Mesenteric fat pad (tissue), 1 donor: Measurements from ENCODE around the gene LRP5. TPM values are rescaled to one million over a fixed set of nuclear protein-coding genes. Genes with fewer than 3 reads are reported as not detected.

Experiments used
- DNase-seq: peaks from one replicate; pipeline ENCODE4 v3.0.0-alpha.2; 2020; ENCODE audit warnings: low spot score
- long read RNA-seq: library from polyadenylated mRNA; unstranded; transcript quantifications from one replicate; pipeline ENCODE4 v2.0.0, GENCODE V29; 2020
- total RNA-seq: library from RNA; stranded (reverse); fragmentation: NEBNext Ultra II Directional; extraction: Animal tissue kit (Norgen Biotek cat#: 25700); gene quantifications from one replicate; pipeline ENCODE4 v1.2.1, GENCODE V29; 2021
- donor health status: DM: yes; HTN: yes; CAD: no.

LRP5 gene
- 59.9 TPM for total RNA-seq
- long read RNA-seq, partial matches to known transcripts = 17 of 21 reads
- long read RNA-seq, other reads (novel, unspliced or antisense) = 4 of 21 reads

DNA sequence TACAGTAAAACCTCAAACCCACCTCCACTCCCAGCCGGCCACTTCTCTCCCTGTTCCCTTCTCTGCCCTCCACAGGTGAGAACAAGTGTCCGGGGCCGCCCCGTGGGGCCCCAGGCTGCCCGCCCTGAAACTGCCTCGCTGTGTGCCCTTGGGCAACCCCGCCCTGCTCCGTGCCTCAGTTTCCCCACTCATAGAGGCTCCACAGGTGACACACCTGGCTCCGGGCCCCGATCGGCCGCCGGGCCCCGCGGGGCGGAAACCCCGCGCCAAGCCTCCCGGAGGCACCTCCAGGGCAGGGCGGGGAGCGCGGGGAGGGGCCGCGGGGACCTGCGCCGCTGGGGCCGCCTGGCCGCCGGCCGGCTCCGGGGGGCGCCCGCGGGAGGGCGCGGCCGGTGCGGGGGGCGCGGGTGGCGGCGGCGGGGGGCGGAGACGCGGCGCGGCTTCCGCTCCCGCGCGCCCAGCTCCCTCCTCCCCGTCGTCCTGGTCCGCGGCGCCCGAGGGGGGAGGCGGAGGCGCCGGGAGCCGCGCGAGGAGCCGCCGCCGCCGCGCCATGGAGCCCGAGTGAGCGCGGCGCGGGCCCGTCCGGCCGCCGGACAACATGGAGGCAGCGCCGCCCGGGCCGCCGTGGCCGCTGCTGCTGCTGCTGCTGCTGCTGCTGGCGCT, at the start of gene LRP5:
TSS of gene LRP5 (plus strand) at position 475 of the 663 bp plus-strand sequence. CDS start at position 599, 124 bp downstream.
- DNase-seq = no peak

- DNase-seq = no peak
These were observed 48.9 kb upstream of the LRP5 start for GRCh38 chr11:68263444-68264035.

DNA sequence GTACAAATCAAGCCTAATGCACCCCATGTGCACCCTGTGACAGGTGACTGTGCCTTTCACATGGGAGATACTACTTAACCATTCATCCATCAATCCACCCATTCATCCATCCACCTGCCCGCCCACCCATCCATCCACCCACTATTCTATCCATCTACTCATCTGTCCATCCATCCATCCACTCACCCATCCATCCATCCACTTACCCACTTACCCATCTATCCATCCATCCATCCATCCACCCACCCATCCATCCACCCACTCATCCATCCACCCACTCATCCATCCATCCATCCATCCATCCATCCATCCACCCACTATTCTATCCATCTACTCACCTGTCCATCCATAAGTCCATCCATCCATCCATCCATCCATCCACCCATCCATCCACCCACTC, 48.1 kb upstream of the LRP5 start:
- DNase-seq = no peak

GRCh38 chr11:68264741-68265540, 47.5 kb upstream of the LRP5 start:
- no peak for DNase-seq

- DNase-seq = no peak
These were observed 46.1 kb upstream of the LRP5 start for GRCh38 chr11:68266121-68266891.

- no peak for DNase-seq
These were observed 45.2 kb upstream of the LRP5 start for GRCh38 chr11:68266936-68267880.

GRCh38 chr11:68267881-68268240, 44.5 kb upstream of the LRP5 start:
- DNase-seq = no peak

DNA sequence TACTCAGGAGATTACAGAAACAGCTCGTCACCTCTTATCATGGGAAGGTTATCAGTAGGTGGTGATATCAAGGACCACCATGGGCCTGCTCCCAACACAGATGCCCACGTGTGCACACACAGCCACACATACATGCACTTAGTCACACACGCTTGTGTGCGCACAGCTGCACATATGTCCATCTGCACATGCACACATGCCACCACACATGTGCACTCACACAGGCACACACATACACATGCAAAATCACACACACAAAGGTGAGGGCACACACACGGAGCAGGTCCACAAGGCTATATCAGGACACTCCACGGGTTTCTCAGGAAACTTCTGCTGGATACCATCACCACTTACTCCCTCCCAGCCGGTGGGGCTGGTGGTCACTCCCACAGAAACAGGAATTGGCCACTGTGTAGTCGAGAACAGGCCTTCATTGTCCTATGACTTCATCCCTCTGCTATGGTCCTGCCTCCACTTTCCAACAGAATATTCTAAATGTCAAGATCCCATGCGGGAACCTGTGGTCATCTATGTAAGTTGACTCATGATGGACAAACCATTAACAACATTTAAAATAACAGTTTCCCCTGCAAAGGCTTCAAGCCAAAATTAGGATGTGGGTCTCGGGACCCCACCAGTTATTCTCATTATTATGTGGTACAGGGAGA, 42.8 kb upstream of the LRP5 start:
- DNase-seq = no peak

GRCh38 chr11:68270196-68271022, 42.0 kb upstream of the LRP5 start:
- DNase-seq = no peak

DNA sequence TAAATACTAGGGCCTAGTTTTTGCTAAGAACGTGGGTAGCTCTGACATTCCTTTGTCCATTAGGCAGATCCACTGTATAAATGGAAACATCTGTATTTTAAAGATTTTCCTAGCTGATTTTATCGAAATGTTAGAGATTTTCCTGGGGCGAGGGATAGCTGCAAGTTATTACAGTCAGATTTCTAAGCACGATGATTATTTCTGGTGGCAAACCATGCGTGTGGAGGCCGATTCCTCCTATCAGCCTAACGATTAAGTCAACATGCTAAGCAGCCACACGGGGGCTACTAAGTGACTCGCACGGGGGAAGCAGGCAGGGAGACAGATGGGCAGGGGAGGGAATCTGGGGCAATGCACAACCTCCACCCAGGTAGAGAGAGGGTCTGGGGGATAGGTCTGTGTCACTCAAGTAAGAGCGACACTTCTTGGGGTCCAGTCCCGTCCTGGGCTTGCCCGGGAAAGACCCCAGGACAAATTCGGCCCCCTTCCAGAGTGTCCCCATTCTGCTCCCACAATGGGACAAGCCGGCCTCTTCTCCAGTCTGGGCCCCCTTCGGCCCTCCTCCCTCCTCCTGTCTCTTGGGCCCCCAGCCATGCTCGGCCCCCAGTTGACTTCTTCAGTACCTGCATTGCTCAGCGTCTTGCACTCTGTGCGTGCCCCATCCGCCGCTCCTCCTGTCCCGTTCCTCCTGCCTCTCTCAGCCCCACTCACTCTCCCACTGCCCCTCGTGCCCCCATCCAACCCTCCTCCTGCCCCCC, 41.2 kb upstream of the LRP5 start:
- DNase-seq = no peak

- DNase-seq = peak; percentile 99
These were observed 40.4 kb upstream of the LRP5 start, which contains the start of gene C11orf24 for GRCh38 chr11:68271781-68272608. TSS of gene C11orf24 (minus strand) at chr11:68271973. CDS start at chr11:68263767, 8,206 bp downstream.

DNA sequence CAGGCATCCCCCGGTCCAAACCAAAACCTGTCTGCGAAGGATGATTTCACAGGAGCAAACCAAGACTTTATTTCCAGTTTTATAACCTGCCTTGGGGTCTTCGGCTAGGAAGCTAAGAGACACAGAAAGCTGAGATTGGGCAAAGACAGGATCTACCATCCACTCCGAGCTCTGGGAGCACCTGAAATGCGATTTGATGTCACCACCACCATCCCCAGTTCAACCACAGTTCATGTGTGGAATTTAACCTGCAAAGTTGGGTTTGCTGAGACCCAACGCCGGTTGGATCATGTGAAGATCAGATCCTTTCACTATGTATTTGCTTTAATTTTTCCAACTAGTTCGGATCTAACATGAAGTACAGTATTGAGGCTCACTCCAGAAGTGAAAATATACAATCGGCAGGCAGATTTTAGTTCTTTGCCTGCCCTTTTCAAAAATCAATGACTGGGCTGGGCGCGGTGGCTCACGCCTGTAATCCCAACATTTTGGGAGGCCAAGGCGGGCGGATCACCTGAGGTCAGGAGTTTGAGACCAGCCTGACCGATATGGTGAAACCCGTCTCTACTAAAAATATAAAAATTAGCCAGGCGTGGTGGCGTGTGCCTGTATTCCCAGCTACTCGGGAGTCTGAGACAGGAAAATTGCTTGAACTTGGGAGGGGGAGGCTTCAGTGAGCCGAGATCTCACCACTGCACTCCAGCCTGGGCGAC, 39.2 kb upstream of the LRP5 start:
- peak; percentile 49 for DNase-seq

GRCh38 chr11:68274306-68274705, 38.1 kb upstream of the LRP5 start:
- DNase-seq = no peak

DNA sequence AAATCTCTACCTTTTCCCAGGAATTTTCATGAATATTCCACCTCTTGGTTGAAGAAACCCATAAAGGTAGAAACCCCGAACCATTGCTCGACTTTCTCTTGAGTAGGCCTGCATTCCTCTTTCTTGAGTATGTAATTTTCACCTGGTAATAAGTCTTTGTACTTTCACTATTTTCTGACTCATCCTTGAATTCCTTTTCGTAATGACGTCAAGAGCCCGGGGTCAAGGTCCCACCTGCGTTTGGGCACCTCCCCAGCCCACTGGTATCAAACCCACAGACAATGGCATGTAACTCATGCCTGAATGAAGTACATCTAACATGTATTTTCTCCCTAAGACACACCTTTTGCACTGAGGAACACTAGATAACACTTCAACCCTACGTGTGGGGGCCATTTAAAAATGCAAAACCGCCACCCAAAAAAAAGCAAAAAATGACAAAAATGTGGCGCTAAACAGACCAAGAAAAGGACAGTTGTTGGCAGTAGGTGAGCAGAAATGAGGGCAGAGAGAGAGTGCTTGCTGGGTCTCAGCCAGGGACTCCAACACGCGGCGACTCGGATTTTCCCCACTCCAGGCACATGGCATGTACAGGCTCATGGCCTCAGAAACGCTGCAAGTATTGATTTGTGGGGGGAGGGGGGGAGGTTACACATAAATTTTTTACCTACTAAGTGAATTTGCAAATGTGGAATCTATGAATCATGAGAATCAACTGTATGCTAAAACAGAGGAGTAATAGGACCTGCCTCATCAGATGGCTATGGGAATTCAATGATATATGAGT, 36.5 kb upstream of the LRP5 start:
- no peak for DNase-seq

GRCh38 chr11:68276861-68277260, 35.5 kb upstream of the LRP5 start:
- DNase-seq = no peak

GRCh38 chr11:68279676-68280075, 32.7 kb upstream of the LRP5 start:
- no peak for DNase-seq
